Thoracic aorta (tissue), 2 donors: Measurements from ENCODE around the gene TRIM7. TPM values are rescaled to one million over a fixed set of nuclear protein-coding genes. Genes with fewer than 3 reads are reported as not detected.

Experiments used
- ATAC-seq: fragments of 150-250 bp; one replicate; pipeline ENCODE4 v1.8.0; 2017; ENCODE audit warnings: low read depth; ENCODE audit not compliant: insufficient number of reproducible peaks, low FRiP score
- DNase-seq: peaks from one replicate; pipeline ENCODE4 v3.0.0-alpha.2; 2020; ENCODE audit warnings: low spot score
- H3K27ac ChIP-seq, 2 donors: fragments of 200-600 bp; sonication (generic); 1 replicate in 1 of 2; 2 replicates in 1 of 2; pipeline ENCODE4 v1.5.1; 2016; ENCODE audit warnings: mild to moderate bottlenecking in 2 of 2, moderate library complexity in 2 of 2
- H3K27me3 ChIP-seq: fragments of 200-600 bp; sonication (generic); replicated peaks from 2 replicates; pipeline ENCODE4 v1.6.0; 2016; ENCODE audit warnings: mild to moderate bottlenecking; ENCODE audit not compliant: insufficient read depth
- H3K36me3 ChIP-seq: fragments of 200-600 bp; sonication (generic); one replicate; pipeline ENCODE4 v1.5.1; 2016
- H3K4me1 ChIP-seq, 2 donors: fragments of 200-600 bp; sonication (generic); 1 replicate in 1 of 2; 2 replicates in 1 of 2; pipeline versions ENCODE4 v1.5.1 to v1.6.0; 2016; ENCODE audit warnings: low read depth in 2 of 2, mild to moderate bottlenecking in 1 of 2; ENCODE audit not compliant: control insufficient read depth in 1 of 2
- H3K4me3 ChIP-seq: fragments of 200-600 bp; sonication (generic); 2 replicates; pipeline ENCODE4 v1.5.1; 2016; ENCODE audit warnings: mild to moderate bottlenecking
- H3K9me3 ChIP-seq: fragments of 200-600 bp; sonication (generic); 2 replicates; pipeline ENCODE4 v1.5.1; 2016
- CTCF ChIP-seq: fragments of 200-600 bp; sonication (generic); IDR thresholded peaks from one replicate; pipeline ENCODE4 v1.5.1; 2019; ENCODE audit warnings: antibody characterized with exemption
- total RNA-seq, 2 donors: library from RNA; depleted of rRNA; stranded (reverse); fragments of >200 nt; gene quantifications; one replicate each; pipeline versions ENCODE4 v1.1.0 to v1.2.3, GENCODE V29; 2016

The TRIM7 gene
- total RNA-seq, 2 donors from 2014 or later = 11.4 to 14.7 TPM

- H3K4me1 ChIP-seq = peaks cover 11 to 24% of the 10 kb centered on the region in 2 donors
- no peak for TF ChIP-seq CTCF
- DNase-seq = no peak
- H3K9me3 ChIP-seq = no peaks in the 10 kb centered on the region
- no peak overlapping the region for H3K27ac ChIP-seq
- no peak overlapping the region for H3K4me3 ChIP-seq
- no peaks in the 10 kb centered on the region for H3K27me3 ChIP-seq
- H3K36me3 ChIP-seq = peaks cover 67% of the 10 kb centered on the region
- ATAC-seq = no peak
Measured at GRCh38 chr5:181237729-181238385, 32.9 kb upstream of the TRIM7 start.

GRCh38 chr5:181236954-181237641 is 32.1 kb upstream of the TRIM7 start:
- Histone ChIP-seq H3K4me1 (peaks cover 9 to 17% of the 10 kb centered on the region in 2 donors), H3K27me3 (no peaks in the 10 kb centered on the region), H3K9me3 (no peaks in the 10 kb centered on the region), H3K36me3 (peaks cover 71% of the 10 kb centered on the region), H3K27ac (no peak overlapping the region), H3K4me3 (no peak overlapping the region)
- TF ChIP-seq CTCF = no peak
- no peak for DNase-seq
- no peak for ATAC-seq

GRCh38 chr5:181236471-181236870 is 31.5 kb upstream of the TRIM7 start:
- Histone ChIP-seq H3K27ac (no peak overlapping the region), H3K36me3 (peaks cover 71% of the 10 kb centered on the region), H3K27me3 (no peaks in the 10 kb centered on the region), H3K4me1 (peaks cover 2 to 10% of the 10 kb centered on the region in 2 donors), H3K9me3 (no peaks in the 10 kb centered on the region), H3K4me3 (no peak overlapping the region)
- no peak for DNase-seq
- TF ChIP-seq CTCF = no peak
- ATAC-seq = no peak

GRCh38 chr5:181235689-181236366 is 30.8 kb upstream of the TRIM7 start:
- Histone ChIP-seq H3K27me3 (no peaks in the 10 kb centered on the region), H3K4me1 (peaks cover 0 to 4% of the 10 kb centered on the region in 2 donors), H3K9me3 (no peaks in the 10 kb centered on the region), H3K27ac (no peak overlapping the region), H3K36me3 (peaks cover 67% of the 10 kb centered on the region), H3K4me3 (no peak overlapping the region)
- TF ChIP-seq CTCF = no peak
- no peak for DNase-seq
- no peak for ATAC-seq

- Histone ChIP-seq H3K27me3 (no peaks in the 10 kb centered on the region), H3K4me3 (no peak overlapping the region), H3K27ac (no peak overlapping the region), H3K36me3 (peaks cover 64% of the 10 kb centered on the region), H3K9me3 (no peaks in the 10 kb centered on the region), H3K4me1 (no peaks in the 10 kb centered on the region)
- ATAC-seq (no peak), DNase-seq (no peak)
- TF ChIP-seq CTCF = no peak
Measured at GRCh38 chr5:181235323-181235688, 30.3 kb upstream of the TRIM7 start.
